CD4-positive, alpha-beta T cell (primary cell): Measurements from ENCODE around the gene SPG11. TPM values are rescaled to one million over a fixed set of nuclear protein-coding genes. Genes with fewer than 3 reads are reported as not detected.

ENCODE experiments used
- ATAC-seq: fragments of 200-7000 bp; cut with Tn5 transposase; one replicate; pipeline ENCODE4 v1.10.0; 2022; ENCODE audit warnings: mild to moderate bottlenecking; ENCODE audit not compliant: poor library complexity
- CTCF ChIA-PET: fragments of 350-600 bp; sonication (Branson Sonifier 250); formaldehyde crosslinking; loops from one replicate; lab custom pipeline; 2021; ENCODE audit warnings: antibody characterized with exemption, inconsistent platforms; lab: Charles Lee
- POLR2A ChIA-PET: fragments of 350-600 bp; sonication (Branson Sonifier 250); formaldehyde crosslinking; loops from one replicate; lab custom pipeline; 2021; ENCODE audit warnings: antibody characterized with exemption, inconsistent platforms; lab: Charles Lee
- DNase-seq, 14 experiments: peaks; one replicate each; pipeline ENCODE4 v3.0.0-alpha.2; 2013 to 2020; ENCODE audit warnings: mixed read lengths in 2 of 14
- H3K27ac ChIP-seq, 2 donors: one replicate each; pipeline versions ENCODE4 v1.5.1 to v1.7.0; 2013; ENCODE audit warnings: low read length in 2 of 2, low read depth in 1 of 2, mild to moderate bottlenecking in 1 of 2
- H3K27me3 ChIP-seq, 2 experiments: 1 replicate in 1 of 2; 2 replicates in 1 of 2; pipeline versions ENCODE4 v1.6.1 to v1.7.0; 2013; ENCODE audit warnings: low read length in 2 of 2, control low read depth in 1 of 2, mild to moderate bottlenecking in 1 of 2, moderate library complexity in 1 of 2; ENCODE audit not compliant: insufficient read depth in 2 of 2, control insufficient read depth in 1 of 2
- H3K36me3 ChIP-seq: one replicate; pipeline ENCODE4 v1.6.1; 2013; ENCODE audit warnings: low read length, control low read depth; ENCODE audit not compliant: insufficient read depth
- H3K4me1 ChIP-seq: one replicate; pipeline ENCODE4 v1.6.1; 2013; ENCODE audit warnings: low read length, control low read depth; ENCODE audit not compliant: insufficient read depth
- H3K4me3 ChIP-seq: one replicate; pipeline ENCODE4 v1.5.1; 2013; ENCODE audit warnings: mild to moderate bottlenecking, low read length, moderate library complexity
- H3K9me3 ChIP-seq, 2 experiments: 1 replicate in 1 of 2; 2 replicates in 1 of 2; pipeline versions ENCODE4 v1.6.1 to v1.7.0; 2013; ENCODE audit warnings: low read length in 2 of 2, mild to moderate bottlenecking in 2 of 2, control low read depth in 1 of 2, moderate library complexity in 1 of 2; ENCODE audit not compliant: control insufficient read depth in 1 of 2, insufficient read depth in 1 of 2
- H3K27ac Mint-ChIP-seq: one replicate; pipeline ENCODE4 v1.8.0; 2020; ENCODE audit warnings: mixed read lengths
- H3K27me3 Mint-ChIP-seq: one replicate; pipeline ENCODE4 v1.8.0; 2021; ENCODE audit warnings: mixed read lengths
- H3K36me3 Mint-ChIP-seq: one replicate; pipeline ENCODE4 v1.8.0; 2021; ENCODE audit warnings: low read depth, mixed read lengths
- H3K4me1 Mint-ChIP-seq: one replicate; pipeline ENCODE4 v1.8.0; 2021; ENCODE audit warnings: low read depth, mixed read lengths
- H3K4me3 Mint-ChIP-seq: one replicate; pipeline ENCODE4 v1.8.0; 2020; ENCODE audit warnings: mild to moderate bottlenecking, mixed read lengths
- H3K9me3 Mint-ChIP-seq: one replicate; pipeline ENCODE4 v1.8.0; 2020; ENCODE audit warnings: mixed read lengths
- CTCF ChIP-seq: fragments of 200-600 bp; IDR thresholded peaks from one replicate; pipeline ENCODE4 v1.8.0; 2022; ENCODE audit warnings: antibody characterized with exemption, mild to moderate bottlenecking
- intact Hi-C, 2 experiments: fragments of 100-400 bp; cut with DNase I in 1 of 2; cut with micrococcal nuclease in 1 of 2; formaldehyde crosslinking; loops; one replicate each; pipeline versions ENCODE4 v1.15.1 to v1.9.0; 2023 to 2025; cut with DNase I, micrococcal nuclease
- total RNA-seq, 174 experiments: library from RNA in 2 of 174; stranded (reverse) in 2 of 174; gene quantifications; one replicate each; pipeline ENCODE4 v1.2.3 and lab custom pipeline; 2021 to 2026

Gene SPG11
- total RNA-seq, 2 experiments from 2014 or later, result 49.9 to 51.3 TPM

GRCh38 chr15:44654858-44655257 lies 8.6 kb downstream of the SPG11 start:
- H3K36me3 ChIP-seq, result peaks cover 70% of the 10 kb centered on the region
- ATAC-seq (no peak), DNase-seq (no peak)
- Mint-ChIP-seq H3K36me3 (peaks cover 84% of the 10 kb centered on the region), H3K4me1 (peaks cover 44% of the 10 kb centered on the region), H3K9me3 (no peaks in the 10 kb centered on the region), H3K4me3 (no peak overlapping the region), H3K27me3 (no peaks in the 10 kb centered on the region), H3K27ac (no peak overlapping the region)
- POLR2A ChIA-PET, result interaction anchor here (1.5 to 49.9 kb wide), 2 partner anchors 8 to 67 kb away, joined by 11 to 4232 read pairs; partner anchors contain the start of genes B2M, PATL2 and TRIM69
- no peak for TF ChIP-seq CTCF
- H3K4me3 ChIP-seq, result no peak overlapping the region
- H3K9me3 ChIP-seq, result no peaks in the 10 kb centered on the region
- no peak overlapping the region for H3K27ac ChIP-seq
- no peaks in the 10 kb centered on the region for H3K27me3 ChIP-seq
- intact Hi-C loops, result loop anchor here in 1 of 2 experiments (5.0 kb wide), 1 partner anchor 48 kb away; no protein-coding TSS in a partner anchor
- CTCF ChIA-PET, result interaction anchor here (1.5 to 1.8 kb wide), 3 partner anchors 9 to 84 kb away, joined by 3 to 5 read pairs (median 4); no protein-coding TSS in a partner anchor
- peaks cover 3% of the 10 kb centered on the region for H3K4me1 ChIP-seq

GRCh38 chr15:44647637-44648036 lies 15.8 kb downstream of the SPG11 start:
- Mint-ChIP-seq H3K4me3 (no peak overlapping the region), H3K9me3 (no peaks in the 10 kb centered on the region), H3K27me3 (no peaks in the 10 kb centered on the region), H3K36me3 (peaks cover 89% of the 10 kb centered on the region), H3K27ac (no peak overlapping the region), H3K4me1 (peaks cover 67% of the 10 kb centered on the region)
- intact Hi-C loops, result no loop called here
- ATAC-seq (no peak), DNase-seq (no peak)
- Histone ChIP-seq H3K4me3 (no peak overlapping the region), H3K4me1 (peaks cover 3% of the 10 kb centered on the region), H3K36me3 (peaks cover 64% of the 10 kb centered on the region), H3K9me3 (no peaks in the 10 kb centered on the region), H3K27me3 (no peaks in the 10 kb centered on the region), H3K27ac (no peak overlapping the region)
- TF ChIP-seq CTCF, result no peak
- CTCF ChIA-PET, result interaction anchor here (2.0 kb wide), 1 partner anchor 69 kb away, joined by 5 read pairs; no protein-coding TSS in a partner anchor
- POLR2A ChIA-PET, result interaction anchor here (49.9 kb wide), 1 partner anchor 74 kb away, joined by 4232 read pairs; the partner anchor contains the start of genes B2M, PATL2 and TRIM69

GRCh38 chr15:44647036-44647435 lies 16.4 kb downstream of the SPG11 start:
- Histone ChIP-seq H3K9me3 (no peaks in the 10 kb centered on the region), H3K27me3 (no peaks in the 10 kb centered on the region), H3K36me3 (peaks cover 60% of the 10 kb centered on the region), H3K27ac (no peak overlapping the region), H3K4me1 (peaks cover 3% of the 10 kb centered on the region), H3K4me3 (no peak overlapping the region)
- ChIA-PET POLR2A (interaction anchor here (49.9 kb wide), 1 partner anchor 75 kb away, joined by 4232 read pairs; the partner anchor contains the start of genes B2M, PATL2 and TRIM69), CTCF (interaction anchor here (2.0 kb wide), 1 partner anchor 68 kb away, joined by 5 read pairs; no protein-coding TSS in a partner anchor)
- DNase-seq (no peak), ATAC-seq (no peak)
- Mint-ChIP-seq H3K9me3 (no peaks in the 10 kb centered on the region), H3K36me3 (peaks cover 88% of the 10 kb centered on the region), H3K4me3 (no peak overlapping the region), H3K27me3 (no peaks in the 10 kb centered on the region), H3K27ac (no peak overlapping the region), H3K4me1 (peaks cover 69% of the 10 kb centered on the region)
- intact Hi-C loops, result no loop called here
- no peak for TF ChIP-seq CTCF
